GM21619 (cell line): ENCODE data around the gene ZBTB26.
A peak's percentile ranks its signal among the peaks of the same experiment; 100 is the strongest.

Experiments
- ATAC-seq: cut with Tn5 transposase; IDR thresholded peaks from one replicate; pipeline ENCODE4 v1.9.1; 2021; ENCODE audit not compliant: unreplicated experiment

ZBTB26 gene, protein sequence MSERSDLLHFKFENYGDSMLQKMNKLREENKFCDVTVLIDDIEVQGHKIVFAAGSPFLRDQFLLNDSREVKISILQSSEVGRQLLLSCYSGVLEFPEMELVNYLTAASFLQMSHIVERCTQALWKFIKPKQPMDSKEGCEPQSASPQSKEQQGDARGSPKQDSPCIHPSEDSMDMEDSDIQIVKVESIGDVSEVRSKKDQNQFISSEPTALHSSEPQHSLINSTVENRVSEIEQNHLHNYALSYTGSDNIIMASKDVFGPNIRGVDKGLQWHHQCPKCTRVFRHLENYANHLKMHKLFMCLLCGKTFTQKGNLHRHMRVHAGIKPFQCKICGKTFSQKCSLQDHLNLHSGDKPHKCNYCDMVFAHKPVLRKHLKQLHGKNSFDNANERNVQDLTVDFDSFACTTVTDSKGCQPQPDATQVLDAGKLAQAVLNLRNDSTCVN

DNA sequence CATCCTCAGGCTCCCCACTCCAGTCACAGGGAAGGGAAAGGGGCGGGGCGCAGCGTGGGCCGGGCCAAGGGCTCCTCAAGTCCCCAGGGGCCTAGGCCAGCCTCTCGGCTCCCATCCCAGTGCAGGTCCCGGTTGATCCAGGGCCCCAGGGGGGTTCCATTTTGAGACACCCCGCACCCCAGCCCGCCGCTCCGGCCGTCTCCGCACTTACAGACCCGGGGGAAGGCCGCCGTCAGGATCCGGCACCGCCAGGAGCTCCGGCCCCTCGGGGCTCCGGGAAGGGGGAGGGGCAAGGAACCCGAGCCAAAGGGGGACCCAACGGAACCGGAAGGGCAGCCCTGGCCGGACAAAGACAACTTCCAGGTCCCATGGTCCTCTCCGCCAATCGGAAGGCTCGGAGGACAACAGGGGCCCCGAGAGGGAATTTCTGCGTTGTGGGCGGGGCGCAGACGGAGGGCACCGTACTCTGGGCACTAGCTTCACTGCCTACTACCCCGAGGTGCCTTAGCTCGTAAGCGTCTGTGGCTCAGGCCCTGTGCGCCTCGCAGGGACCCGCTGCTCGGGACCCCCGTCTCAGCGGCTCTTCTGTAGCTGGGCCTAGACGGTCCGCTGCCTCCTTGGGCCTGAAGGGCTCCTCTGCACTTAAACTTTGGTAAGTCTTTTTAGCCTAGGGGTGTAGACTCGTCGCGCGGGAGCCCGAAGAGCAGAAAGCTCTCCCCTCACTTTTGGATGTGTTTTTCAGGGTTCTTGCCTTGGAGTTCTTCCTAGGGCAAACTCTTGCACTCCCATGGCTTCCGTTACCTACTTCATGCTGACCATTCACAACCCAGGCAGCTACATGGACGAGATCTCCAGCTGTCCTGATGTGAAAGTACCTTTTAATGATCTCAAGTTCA, at the start of gene ZBTB26:
ZBTB26 (minus strand) TSS at position 287 of the 896 bp plus-strand sequence. CDS start 11,578 bp downstream, outside the sequence.
- ATAC-seq, result peak; percentile 97

DNA sequence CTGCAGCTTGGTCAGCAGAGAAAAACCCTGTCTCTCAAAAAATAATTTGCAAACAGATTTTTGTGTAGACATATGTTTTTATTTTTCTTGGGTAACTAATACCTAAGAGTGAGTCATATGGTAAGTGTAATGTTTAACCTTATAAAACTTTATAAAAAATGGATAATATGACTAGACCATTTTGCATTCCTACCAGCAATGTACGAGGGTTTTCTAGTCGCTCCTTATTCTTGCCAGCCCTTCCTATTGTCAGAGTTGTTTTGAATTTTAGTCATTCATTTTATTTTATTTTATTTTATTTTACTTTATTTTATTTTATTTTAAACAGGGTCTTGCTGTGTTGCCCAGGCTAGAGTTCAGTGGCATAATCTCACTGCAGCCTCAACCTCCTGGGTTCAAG, 47.3 kb upstream of the ZBTB26 start:
- no peak for ATAC-seq

DNA sequence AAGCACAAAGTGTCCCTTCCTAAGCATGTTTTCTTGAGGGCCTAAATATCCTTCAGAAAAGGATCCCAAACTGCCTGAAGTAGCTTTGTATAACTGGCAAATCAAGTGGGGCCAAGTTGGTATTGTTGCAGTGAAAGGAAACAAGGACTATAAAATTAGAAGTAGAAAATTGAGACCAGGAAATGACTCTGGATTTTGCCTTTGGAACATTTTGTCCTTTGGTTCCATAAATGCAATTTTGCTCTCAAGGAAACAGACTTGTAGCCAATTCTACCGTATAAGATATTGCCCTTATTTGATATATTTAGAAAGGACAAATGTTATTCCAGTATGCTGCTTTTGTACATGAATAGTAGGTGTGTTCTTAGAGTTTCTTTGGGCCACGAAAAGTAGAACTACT, 43.9 kb upstream of the ZBTB26 start:
- ATAC-seq, result no peak

DNA sequence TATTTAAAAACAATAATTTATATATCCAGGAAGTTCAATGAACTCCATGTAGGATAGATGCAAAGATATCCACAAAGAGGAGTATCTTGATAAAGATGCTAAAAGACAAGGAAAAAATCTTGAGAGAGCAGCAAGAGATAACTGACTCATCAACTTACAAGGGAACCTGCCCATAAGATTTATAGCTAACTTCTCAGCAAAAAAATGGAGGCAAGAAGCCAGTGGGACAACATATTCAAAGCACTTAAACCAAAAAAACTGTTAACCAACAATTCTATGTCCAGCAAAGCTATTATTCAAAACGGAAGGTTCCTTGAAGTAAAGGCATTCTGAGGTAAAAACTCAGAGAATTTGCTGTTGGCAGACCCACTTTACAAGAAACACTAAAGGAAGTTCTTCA, 29.8 kb upstream of the ZBTB26 start:
- no peak for ATAC-seq

DNA sequence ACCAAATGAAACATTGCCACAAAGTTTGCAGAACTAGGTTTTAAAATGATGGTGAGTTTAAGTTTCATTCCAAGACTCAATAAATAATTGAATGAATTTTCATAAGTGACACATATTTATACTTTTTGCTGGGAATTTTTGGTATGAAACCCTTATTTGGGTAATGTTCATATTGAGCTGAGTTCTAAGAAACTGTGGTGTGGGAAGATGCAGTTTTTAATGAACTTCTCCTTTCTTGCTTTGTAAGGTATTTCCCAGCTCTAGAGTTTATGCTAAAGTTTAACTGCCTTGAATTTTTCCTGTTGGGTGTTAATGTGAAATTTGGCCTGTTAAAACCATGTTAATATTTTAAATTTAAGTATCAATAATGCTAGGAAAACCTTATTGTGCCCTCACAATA, 24.6 kb upstream of the ZBTB26 start:
- no peak for ATAC-seq

DNA sequence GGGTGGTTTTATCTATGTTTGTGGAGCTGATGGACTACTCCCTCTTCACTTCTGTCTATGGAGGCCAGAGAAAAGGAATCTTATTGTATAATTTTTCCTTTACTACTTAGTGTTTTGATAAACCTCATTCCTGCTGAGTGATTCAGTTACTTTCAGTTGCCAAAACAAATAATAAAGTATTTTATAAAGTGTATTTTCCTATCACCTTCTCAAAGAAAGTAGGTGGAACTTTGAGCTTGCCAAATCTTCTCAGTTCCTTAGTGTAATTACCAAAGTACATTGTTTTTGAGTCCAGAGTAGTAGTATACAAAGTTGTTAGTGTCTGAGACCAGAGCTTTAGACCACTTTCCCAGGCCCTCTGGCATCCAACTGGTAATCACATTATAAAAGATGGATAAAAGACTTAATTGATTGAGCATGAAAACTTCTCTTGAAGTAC, 23.0 kb upstream of the ZBTB26 start:
- no peak for ATAC-seq

DNA sequence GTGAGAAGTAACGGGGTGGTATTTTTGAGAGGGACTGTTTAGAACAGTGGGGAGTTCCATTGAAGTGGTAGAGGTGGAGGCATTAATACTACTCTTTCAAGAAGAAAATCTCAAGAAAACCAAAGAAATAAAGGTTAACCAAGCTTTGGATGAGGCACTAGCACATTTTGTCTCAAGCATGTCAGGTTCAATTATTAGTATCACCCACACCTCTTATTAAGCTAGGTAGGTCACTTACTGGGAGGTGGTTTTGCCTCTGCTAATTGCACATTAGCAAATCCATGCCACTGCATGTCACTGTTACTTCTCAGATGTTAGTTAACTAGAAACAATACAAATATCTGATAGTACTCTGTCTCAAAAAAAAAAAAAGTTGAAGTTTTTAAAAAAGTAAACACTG, 19.7 kb upstream of the ZBTB26 start:
- no peak for ATAC-seq

DNA sequence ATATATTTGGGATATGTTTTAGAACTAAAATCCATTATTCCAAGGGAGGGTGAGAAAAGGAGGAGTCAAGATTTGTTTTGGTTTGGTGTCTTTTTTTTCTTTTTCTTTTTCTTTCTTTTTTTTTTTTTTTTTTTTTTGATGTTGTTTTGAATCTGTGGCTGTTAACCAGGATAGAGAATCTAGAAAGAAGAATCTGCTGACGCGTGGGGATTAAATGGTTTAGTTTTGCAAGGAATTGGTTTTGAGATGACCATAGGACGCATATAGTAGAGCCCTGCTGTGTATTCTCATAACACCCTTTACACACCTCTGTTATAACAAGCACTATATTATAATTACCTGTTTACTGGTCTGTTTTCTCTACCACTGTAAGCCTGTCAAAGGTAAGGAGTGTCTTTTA, 19.0 kb upstream of the ZBTB26 start:
- ATAC-seq, result no peak

DNA sequence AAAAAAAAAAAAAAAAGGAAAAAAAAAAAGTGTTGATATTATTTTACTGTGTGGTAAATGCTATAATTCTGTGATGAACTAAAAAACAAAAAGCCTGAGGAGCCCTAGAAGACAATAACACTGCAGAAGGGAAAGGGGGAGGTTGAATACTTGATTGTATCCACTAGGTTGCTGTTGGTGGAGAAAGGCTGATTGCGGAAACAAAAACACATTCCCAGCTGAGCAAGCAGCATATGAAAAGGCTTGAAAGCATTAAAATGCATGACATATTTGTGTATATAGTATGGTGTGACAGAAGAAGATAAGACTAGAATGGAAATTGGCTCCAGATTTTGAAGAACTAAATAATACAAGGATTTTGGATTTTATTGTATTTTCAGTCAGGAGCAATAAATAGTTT, 18.4 kb upstream of the ZBTB26 start:
- no peak for ATAC-seq

DNA sequence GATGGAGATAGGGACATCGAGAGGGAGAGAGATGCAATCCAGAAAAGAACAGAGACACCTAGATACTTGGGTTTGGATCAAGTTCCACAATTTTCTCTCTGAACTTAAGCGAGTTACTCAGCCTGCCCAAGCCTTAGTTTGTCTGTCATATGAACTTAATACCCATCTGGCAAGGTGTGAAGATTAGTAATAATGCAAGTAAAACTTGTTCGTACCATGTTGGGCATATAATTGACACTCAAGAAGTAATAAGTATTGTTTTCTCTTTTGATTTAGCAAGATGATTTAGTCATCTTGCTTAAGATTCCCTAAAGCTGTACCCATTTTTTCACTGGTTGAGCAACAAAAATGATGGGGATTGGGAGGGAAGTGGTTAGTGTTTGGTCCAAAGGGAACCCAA, 17.0 kb upstream of the ZBTB26 start:
- no peak for ATAC-seq

DNA sequence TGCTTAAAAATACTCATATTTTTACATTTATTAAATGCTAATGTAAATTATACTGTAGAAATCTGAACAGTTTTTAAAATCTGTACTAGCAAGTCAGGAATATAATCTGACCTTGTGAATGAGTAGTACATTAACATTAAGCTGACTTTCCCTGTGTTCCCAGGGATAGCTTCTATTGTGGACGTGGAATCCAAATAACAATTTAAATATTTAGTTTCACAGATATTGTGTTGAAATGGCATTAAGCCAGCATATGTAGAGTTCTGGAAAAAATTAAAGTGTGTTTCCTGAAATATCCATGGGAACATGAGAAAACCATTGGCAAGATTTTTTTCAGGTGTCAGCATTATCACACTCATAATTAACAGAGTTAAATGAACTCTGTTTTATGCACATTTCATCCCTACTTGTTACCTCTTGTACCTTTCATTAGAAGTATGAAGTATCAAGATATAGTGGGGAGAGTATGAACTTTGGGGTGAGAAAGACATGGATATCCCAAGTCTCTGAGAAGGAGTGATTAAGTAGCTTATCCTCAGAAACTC, 15.2 kb upstream of the ZBTB26 start:
- ATAC-seq, result no peak

DNA sequence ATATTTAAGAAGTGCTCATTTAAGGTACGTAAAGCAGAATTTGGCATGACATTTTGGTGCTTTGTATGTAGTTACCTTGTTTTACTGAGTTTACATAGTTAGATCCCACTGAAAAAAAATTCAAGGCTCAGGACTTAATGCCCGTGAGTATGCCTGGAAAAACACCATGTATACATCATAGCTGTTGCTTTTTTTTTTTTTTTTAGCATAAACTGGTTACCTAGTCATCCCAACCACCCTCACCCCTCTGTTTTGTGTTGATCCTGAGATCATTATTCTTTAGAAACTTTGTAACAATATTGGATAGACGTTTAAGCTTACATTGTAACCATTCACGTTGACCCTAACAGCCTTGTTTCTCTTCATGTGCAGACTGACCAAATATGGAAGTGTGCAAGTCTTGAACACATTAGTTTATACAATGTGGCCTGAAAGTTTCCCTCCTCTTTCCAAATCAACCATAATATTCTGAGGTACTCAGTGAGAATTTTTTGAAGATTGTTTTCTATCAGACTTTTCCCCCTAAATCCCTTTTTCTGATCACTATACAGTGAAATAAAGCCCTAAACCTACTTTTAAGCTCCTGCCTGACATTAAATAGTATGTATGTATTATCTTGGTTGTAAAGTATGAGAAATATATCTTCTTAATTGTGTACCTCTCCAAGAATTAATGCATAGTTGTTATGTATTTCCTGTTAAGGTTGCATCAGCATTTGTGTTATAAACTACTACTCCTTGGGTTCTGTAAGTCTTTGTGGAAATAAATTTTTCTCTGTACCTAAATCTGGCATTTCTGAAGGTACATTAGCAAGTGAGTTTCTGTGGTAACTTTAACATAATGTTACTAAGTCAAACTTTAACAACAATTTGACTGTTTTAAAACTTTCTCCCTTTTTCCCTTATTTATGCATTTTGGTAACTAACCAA, 13.9 kb upstream of the ZBTB26 start:
- ATAC-seq, result no peak

DNA sequence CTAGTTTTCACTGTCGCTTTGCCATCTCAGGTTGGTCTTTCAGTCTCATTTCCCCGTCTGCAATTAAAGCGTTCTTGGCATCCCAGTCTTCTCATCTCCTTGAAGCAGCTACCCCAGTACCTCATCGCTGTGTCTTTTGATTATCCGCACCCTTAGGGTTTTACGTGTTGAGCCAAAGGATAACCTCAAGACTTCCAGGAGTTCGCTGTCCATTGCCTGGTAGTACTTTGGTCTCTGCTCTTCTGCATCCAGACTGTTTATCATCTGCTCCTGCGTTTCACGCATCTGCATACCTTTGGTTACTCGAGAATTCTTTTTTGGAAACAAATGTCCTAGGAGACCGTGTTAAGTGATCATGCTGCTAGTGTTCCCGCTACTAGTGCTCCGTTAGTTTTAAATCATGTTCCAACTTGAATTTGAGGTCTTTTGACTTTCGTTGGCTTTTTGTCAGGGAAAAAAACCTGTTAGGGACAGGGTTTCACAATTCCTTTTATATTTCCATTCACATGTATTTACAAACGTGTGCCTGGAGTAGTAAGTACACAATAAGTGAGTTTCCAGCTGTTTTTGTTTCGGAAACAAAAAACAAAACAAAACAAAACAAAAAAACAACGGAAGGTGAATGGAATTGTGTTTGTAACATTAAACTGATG, 10.4 kb upstream of the ZBTB26 start:
- no peak for ATAC-seq

DNA sequence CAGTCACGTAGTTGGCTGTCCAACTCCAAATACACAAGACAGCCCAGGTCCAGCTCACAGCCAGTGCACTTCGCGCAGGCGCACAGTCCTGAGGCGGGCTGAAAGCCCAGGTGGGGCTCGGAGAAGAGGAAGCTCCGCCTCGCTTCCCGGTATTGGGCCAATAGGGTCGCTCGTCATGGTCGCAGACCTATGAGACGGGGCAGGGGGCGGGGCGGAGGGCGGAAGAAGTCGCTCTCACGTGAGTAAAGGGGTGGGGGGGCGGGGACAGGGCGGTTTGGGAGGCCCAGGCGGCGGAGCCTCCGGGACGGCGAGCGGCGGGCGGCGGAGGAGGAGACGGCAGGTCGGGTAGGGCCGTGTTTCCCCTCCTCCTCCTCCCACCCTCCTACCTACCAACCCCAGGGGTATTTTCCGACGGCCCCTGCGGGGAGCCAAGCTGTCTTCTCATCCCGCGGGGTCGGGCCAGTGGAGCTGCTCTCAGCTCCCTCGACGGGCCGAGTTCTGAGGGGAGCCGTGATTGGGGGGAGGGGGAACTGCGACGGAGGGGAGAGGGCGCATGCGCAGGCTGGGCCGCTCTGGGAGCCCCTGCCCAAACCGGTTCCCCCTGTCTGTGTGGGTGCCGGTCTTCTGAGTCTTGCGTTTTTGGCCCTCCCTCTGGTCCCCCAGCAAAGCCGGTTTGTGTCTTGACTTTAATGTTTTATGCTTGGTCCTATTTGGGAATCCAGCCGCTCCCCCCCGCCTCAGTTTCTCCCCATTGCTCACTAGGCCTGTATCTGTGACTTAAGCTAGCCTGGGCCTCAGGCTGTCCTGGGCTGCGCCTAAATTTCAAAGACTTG, 9.7 kb upstream of the ZBTB26 start, which contains the start of gene RABGAP1:
RABGAP1 (plus strand) TSS at position 272 of the 833 bp plus-strand sequence. CDS start 16,040 bp downstream, outside the sequence.
- ATAC-seq, result peak; percentile 98

DNA sequence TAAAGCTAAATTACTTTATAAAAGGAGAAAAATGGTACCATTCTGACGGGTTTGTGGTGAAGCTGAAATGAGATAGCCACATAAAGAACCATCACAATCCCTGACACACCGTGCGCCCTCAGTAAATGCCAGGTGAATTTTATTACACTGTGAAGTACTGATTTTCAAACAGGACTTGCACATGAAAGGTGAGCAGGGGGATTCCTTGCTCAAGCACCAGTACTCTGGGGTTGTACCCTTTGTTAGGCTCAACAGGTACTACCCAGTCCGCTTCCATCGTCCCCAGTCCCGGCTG, 9.1 kb upstream of the ZBTB26 start:
- no peak for ATAC-seq

DNA sequence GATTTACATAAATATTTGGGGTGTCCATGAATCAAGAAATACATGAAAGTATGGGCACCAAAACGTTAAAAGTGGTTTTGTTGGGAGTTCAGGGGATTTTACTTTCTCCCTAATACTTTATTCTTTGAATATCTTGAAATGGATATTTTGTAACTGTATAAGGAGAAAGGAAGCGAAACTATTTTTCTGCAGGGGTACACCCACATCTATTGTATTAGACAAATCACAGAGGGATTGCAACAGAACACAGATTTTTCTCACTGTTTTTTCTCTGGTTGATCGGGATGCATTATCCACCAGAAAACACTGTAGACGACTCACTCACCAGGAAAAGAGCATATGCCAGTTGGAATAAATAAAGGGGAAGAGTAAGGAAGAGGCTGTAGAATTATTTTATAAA, 8.3 kb upstream of the ZBTB26 start:
- ATAC-seq, result no peak

DNA sequence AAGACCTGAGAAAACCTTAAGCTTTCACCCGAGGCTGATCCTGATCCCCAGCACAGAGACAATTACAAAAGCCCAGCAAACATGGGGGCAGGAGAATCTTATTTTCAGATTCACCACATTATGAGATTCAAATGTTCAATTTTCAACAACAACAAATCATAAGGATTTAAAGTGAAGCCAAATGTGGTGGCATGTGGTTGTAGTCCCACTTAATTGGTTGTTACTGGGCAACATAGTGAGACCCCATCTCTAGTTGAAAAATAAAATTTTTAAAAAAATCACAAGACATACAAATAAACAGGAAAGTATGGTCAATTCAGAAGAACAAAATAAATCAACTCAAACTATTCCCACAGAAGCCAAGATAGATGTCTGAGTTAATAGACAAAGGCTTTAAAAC, 5.6 kb upstream of the ZBTB26 start:
- ATAC-seq, result no peak

DNA sequence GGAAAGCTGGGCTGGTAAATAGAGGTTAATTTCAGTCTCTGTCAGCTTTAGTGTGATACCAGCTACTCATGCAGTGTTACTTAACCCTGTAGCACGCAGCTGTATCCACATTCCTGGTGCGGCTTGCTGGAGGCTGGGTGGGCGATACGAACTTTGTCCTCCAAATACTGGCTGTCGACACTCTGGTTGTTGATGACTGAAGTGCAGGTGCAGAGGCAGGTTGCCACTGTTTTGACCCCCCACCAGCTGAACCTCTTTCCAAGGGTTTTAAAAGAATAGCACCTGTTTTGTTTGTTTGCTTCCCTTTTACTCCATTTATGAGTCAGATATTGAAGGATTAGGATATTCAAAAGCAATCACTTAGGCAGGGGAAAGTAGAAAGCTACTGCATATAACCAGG, 5.2 kb upstream of the ZBTB26 start:
- no peak for ATAC-seq

DNA sequence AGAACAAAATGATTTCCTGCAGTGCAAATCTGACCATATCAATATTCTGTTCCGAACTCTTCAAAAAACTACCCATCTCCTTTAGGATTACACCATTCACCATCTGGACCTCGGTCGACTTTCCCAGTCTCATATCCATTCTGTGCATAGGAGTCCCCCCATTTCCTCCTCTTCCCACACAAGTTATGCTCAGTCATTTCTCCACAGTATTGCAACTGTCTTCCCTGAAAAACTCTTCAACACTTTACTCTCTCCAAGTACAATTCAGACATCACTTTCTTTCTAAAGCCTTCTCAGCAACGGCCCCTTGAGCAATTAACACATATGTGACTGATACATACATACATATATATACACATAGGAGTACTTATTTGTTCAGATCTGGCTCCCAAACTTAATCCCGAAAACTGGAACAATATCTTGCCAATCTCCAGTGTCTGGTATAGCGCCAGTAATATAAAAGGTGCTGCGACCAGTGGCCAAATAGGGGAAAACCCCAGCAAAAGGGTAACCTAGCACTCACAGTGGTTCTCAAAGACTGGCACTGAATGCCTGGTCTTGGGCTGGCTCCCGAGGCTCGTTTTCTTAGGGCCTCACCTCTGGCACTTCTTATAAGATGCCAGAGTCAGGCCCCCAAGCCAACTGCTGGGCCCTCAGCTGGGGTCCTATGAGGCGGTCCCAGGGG, 629 bp downstream of the ZBTB26 start:
- no peak for ATAC-seq
